ENCODE results near the gene HEYL. TPM values are rescaled to one million over a fixed set of nuclear protein-coding genes. Genes with fewer than 3 reads are reported as not detected.

Gene HEYL
- total and polyA plus RNA-seq, 9 of the 15 experiments (the other 6 are each of a cell fraction or from before 2014, with no cell fraction given) = 0.13 to 0.89 (median 0.25) TPM

GRCh38 chr1:39590546-39590945 is 48.9 kb downstream of the HEYL start:
- H3K79me2 ChIP-seq (ENCODE audit: control insufficient read depth, insufficient read depth, low read length) = no peaks in the 10 kb centered on the region
- WGBS (ENCODE audit: insufficient coverage, low coverage, missing lambda C conversion rate) = 11% methylated on average over 7 of the region's 7 CpGs
- ATAC-seq (no peak; the same call in 2 of the 3 replicates), DNase-seq (ENCODE audit: extremely low read depth in 1 of 4, low spot score in 3 of 4) (peak in 1 of 4 experiments; percentile 11), FAIRE-seq (peak; percentile 35)
- peaks cover 6 to 21% of the 10 kb centered on the region in 2 experiments; a peak in 4 of 5 replicates for H3K27me3 ChIP-seq (ENCODE audit: control insufficient read depth in 2 of 2, insufficient read depth in 2 of 2, low read length in 2 of 2)
- no peak overlapping the region for H3K4me3 ChIP-seq
- no peaks in the 10 kb centered on the region for H3K9me1 ChIP-seq (ENCODE audit: control insufficient read depth, insufficient read depth, low read length)
- H4K20me1 ChIP-seq (replicated peaks; ENCODE audit: control insufficient read depth, insufficient read depth, low read length) = no peaks in the 10 kb centered on the region
- H3K9me3 ChIP-seq (replicated peaks; ENCODE audit: control insufficient read depth, insufficient read depth, low read depth, low read length) = no peaks in the 10 kb centered on the region
- H3K4me2 ChIP-seq (ENCODE audit: insufficient read depth, low read length) = peak overlapping the region; percentile 12; the same call in 1 of the 2 replicates
- H3K9ac ChIP-seq (ENCODE audit: insufficient read depth in 1 of 2, low read depth in 2 of 2, low read length in 2 of 2) = no peak overlapping the region
- in situ Hi-C loops (cut with MboI) (no loop called here), intact Hi-C loops (cut with micrococcal nuclease) (no loop called here)
- H3K36me3 ChIP-seq (ENCODE audit: control insufficient read depth, insufficient read depth, low read length) = no peaks in the 10 kb centered on the region
- H3K4me1 ChIP-seq (replicated peaks in 1 of 2; ENCODE audit: control insufficient read depth in 2 of 2, insufficient read depth in 2 of 2, low read length in 2 of 2) = peaks cover 0 to 4% of the 10 kb centered on the region in 2 experiments; a peak in 3 of 5 replicates
- BruUV-seq (replicated peaks) = no TSS peak
- CTCF ChIA-PET (ENCODE audit: low intra/inter-chr PET ratio) = no interaction called here
- no peak overlapping the region for H3K27ac ChIP-seq (ENCODE audit: extremely low read depth, low read depth, low read length)
- 0 out of 2 replicates have a peak overlapping the region, but pooled peaks have one; percentile 49 for H2AFZ ChIP-seq (ENCODE audit: low read depth, low read length)
- POLR2A ChIA-PET = interaction anchor here (1.0 to 1.7 kb wide), 4 partner anchors 14 to 37 kb away, joined by 3 to 6 read pairs (median 4); partner anchors contain the start of gene PABPC4
- TF ChIP-seq, protein P1, sequence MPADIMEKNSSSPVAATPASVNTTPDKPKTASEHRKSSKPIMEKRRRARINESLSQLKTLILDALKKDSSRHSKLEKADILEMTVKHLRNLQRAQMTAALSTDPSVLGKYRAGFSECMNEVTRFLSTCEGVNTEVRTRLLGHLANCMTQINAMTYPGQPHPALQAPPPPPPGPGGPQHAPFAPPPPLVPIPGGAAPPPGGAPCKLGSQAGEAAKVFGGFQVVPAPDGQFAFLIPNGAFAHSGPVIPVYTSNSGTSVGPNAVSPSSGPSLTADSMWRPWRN (IDR thresholded peaks at IDR 0.05; ENCODE audit: low read depth) = no peak
- TF ChIP-seq JUN (IDR thresholded peaks at IDR 0.05; ENCODE audit: borderline replicate concordance, low read depth, low read length) = peak; percentile 57; the same call in 1 of the 2 replicates
- no peak for TF ChIP-seq JUN (CRISPR knock-in tag; IDR thresholded peaks at IDR 0.05; ENCODE audit: borderline replicate concordance)
- peak; percentile 81 for TF ChIP-seq FOSL1 (tag; conservative IDR thresholded peaks at IDR 0.05)
- no peak for TF ChIP-seq ZNF23 (CRISPR knock-in tag; IDR thresholded peaks at IDR 0.05)
- TF ChIP-seq GTF2E2 (tag; IDR thresholded peaks at IDR 0.05) = no peak
- TF ChIP-seq IRF2 (CRISPR knock-in tag; IDR thresholded peaks at IDR 0.05) = no peak
- TF ChIP-seq PBX2 (CRISPR knock-in tag; IDR thresholded peaks at IDR 0.05; ENCODE audit: low read depth) = no peak
- TF ChIP-seq PBX2 (tag; conservative IDR thresholded peaks at IDR 0.05; ENCODE audit: low read depth) = no peak
- no peak for TF ChIP-seq BHLHE40 (IDR thresholded peaks at IDR 0.05; ENCODE audit: low read length)
- 0 out of 4 replicates have a peak, but pooled peaks of 1 of the 2 experiments have one; percentile 17 for TF ChIP-seq ZNF639 (CRISPR knock-in tag; conservative IDR thresholded peaks at IDR 0.05 in 1 of 2, IDR thresholded peaks at IDR 0.05 in 1 of 2)
- TF ChIP-seq, protein P2, sequence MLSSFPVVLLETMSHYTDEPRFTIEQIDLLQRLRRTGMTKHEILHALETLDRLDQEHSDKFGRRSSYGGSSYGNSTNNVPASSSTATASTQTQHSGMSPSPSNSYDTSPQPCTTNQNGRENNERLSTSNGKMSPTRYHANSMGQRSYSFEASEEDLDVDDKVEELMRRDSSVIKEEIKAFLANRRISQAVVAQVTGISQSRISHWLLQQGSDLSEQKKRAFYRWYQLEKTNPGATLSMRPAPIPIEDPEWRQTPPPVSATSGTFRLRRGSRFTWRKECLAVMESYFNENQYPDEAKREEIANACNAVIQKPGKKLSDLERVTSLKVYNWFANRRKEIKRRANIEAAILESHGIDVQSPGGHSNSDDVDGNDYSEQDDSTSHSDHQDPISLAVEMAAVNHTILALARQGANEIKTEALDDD (IDR thresholded peaks at IDR 0.05) = no peak
- TF ChIP-seq NONO (IDR thresholded peaks at IDR 0.05; ENCODE audit: low read depth in 2 of 2, low read length in 1 of 2) = no peak
- TF ChIP-seq DACH1 (IDR thresholded peaks at IDR 0.05; ENCODE audit: partially characterized antibody) = no peak
- TF ChIP-seq ZNF165 (CRISPR knock-in tag; IDR thresholded peaks at IDR 0.05; ENCODE audit: borderline replicate concordance) = no peak

Measured in K562 (cell line).